ENCODE measurements around the gene BYSL.
"Not testable (repeated sequence)": the region's sequence is repeated elsewhere in the genome, so short reads cannot be mapped to it uniquely, and the experiment has no call there.

The BYSL gene

GRCh38 chr6:41942067-41942851, 21.0 kb downstream of the BYSL start:
- no peak for DNase-seq (ENCODE audit: low spot score)

- not testable (repeated sequence) for DNase-seq (ENCODE audit: low spot score)
Observed at GRCh38 chr6:41942882-41943281, 21.6 kb downstream of the BYSL start.

- no peak for DNase-seq (ENCODE audit: low spot score)
Observed at GRCh38 chr6:41943456-41943855, 22.2 kb downstream of the BYSL start.

DNA sequence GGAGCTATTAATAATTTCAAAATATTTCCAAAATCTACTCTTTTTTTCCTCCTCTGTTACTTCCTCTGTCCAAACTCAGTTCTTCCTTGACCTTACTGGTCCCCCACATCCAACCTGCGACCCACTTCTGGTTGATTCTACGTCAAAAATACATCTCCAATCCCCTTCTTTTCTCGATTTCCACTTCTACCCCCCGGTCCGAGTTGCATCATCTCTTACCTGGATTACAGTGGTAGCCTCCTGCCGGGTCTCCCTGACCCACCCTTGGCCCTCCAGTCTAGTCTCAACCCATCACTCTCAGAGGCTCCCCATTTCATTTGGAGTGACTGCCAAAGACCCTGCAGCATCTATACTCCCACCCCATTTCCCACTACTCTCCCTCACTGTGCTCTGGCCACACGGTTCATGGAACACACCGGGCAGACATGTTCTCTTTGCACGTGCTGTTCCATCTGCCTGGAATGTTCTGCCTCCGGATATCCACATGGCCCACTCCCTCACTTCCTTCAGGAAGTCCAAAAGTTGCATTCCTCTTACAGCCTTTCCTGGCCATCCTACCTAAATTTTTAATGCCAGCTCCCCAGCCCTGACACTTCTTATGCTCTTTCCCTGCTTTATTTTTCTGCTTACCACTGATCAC, 26.4 kb downstream of the BYSL start:
- DNase-seq (ENCODE audit: low spot score), result no peak

- DNase-seq (ENCODE audit: low spot score), result no peak
Observed at GRCh38 chr6:41954668-41955067, 33.4 kb downstream of the BYSL start.

DNA sequence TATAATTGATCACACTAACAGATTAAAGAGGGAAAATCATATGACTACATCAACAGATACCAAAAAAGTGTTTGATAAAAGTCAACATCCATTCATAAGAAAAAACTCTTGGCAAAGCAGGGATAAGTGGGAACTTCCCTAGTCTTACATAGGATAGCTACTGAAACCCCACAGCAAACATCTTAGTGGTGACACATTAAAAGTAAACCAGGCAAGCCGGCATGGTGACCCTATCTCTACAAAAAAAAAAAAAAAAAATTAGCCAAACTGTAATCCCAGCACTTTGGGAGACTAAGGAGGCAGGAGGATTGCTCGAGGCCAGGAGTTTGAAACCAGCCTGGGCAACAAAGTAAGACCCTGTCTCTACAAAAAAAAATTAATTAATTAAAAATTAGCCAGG, 34.1 kb downstream of the BYSL start:
- DNase-seq (ENCODE audit: low spot score), result no peak

DNA sequence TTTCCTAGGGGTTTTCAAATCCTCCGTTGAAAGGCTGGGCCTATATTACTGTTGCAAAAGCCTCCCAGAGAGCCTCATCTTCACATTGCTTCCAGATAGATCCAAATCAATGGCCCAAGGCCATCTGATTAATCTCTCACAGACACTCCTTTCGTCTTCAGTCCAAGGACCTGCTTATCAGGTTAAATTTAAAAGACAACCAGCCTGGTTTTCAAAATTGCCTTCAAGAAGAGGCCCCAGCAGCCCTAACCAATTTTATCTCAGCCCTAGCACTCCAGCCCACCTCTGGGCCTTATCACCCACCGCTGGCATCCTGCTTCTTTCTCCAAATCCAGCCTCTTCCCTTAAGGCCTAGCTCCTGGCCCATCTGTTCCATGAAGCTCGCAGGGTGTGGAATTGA, 35.8 kb downstream of the BYSL start:
- DNase-seq (ENCODE audit: low spot score), result no peak

DNA sequence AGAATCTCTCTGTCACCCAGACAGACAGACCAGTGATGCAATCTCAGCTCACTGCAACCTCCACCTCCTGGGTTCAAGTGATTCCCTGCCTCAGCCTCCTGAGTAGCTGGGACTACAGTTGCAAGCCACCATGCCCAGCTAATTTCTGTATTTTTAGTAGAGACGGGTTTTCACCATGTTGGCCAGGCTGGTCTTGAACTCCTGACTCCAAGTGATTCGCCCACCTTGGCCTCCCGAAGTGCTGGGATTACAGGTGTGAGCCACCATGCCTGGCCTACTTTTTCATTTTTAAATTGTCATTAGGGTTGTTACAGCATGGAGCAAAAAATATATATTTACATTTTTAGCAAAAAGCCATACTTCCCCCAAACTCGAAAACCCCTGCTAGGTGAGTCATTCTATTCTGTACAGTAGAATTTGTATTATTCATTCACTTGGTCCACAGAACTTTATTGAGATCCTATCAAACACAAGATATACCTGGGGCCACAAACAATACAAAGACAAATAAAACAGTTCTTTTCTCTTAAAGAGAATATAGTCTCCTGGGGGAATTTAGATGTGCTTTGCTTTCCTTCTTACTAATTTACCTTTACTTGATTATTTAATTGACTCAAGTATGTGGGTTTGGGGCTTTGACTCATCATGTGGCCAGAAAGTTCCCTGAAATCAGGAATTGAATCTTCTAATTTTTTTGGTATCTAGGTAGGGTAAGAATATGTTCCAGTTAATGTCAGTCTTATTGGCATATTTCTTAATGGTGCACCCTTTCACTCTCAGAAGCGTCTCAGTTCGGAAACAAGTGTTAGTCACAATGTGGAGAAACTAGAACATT, 36.9 kb downstream of the BYSL start:
- no peak for DNase-seq (ENCODE audit: low spot score)

GRCh38 chr6:41960028-41960427, 38.7 kb downstream of the BYSL start:
- DNase-seq (ENCODE audit: low spot score), result no peak

GRCh38 chr6:41963371-41963770, 42.1 kb downstream of the BYSL start:
- DNase-seq (ENCODE audit: low spot score), result no peak

DNA sequence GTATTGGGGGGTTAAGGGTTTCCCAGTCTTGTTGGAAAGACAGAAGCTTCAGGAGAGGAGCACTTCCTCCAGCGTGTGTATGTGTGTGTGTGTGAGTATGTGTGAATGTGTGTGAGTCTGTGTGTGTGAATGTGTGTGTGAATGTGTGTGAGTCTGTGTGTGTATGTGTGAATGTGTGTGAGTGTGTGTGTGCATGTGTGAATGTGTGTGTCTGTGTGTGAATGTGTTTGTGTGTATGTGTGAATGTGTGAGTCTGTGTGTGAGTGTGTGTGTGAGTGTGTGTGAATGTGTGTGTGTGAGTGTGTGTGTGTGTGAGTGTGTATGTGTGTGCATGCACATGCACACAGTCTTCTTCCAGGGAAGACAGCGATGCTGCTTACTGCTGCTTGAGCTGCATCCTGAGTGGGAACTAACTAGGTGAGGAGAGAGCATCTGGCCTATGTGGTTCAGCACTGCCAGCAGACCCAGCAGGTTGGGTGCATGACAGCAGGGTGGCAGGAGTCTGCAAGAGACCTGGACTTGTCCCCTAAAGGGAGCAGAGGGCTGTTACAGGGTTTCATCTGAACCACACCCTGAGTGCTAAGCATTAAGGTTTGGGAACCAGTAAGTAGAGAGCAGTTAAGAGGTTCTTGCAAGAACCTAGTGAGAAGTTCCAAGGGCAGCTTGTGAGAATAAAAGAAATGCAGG, 43.0 kb downstream of the BYSL start:
- DNase-seq (ENCODE audit: low spot score), result no peak

GRCh38 chr6:41965429-41966213, 44.3 kb downstream of the BYSL start:
- DNase-seq (ENCODE audit: low spot score), result no peak

DNA sequence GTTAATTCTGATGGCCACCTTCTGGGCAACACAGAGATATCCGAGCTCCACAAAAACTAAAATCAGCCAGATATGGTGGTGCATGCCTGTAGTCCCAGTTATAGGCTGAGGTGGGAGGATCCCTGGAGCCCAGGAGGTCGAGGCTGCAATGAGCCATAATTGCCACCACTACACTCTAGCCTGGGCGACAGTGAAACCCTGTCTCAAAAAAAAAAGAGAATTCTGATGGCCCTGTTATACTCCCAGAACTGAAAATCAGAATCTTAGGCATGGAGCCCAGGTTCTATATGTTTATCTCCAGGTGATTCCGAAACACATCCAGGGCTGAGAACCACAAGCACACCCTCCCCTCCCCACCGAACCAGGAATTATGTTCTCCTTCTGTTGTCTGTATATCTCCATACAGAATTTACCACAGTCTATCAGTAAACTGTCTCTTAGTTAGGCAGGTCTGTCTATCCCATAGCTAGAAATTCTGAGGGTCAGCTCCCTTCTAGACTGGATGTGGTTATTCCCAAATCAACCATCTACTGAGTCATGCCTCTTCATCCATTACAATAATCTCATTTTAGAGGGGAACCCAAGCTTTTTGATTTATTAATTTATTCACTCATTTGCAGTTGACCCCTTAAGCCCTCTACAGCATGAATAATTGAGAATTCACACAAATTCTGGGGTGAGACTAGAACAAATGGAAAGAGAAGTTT, 45.1 kb downstream of the BYSL start:
- DNase-seq (ENCODE audit: low spot score), result no peak

GRCh38 chr6:41966961-41967311, 45.6 kb downstream of the BYSL start:
- no peak for DNase-seq (ENCODE audit: low spot score)

DNA sequence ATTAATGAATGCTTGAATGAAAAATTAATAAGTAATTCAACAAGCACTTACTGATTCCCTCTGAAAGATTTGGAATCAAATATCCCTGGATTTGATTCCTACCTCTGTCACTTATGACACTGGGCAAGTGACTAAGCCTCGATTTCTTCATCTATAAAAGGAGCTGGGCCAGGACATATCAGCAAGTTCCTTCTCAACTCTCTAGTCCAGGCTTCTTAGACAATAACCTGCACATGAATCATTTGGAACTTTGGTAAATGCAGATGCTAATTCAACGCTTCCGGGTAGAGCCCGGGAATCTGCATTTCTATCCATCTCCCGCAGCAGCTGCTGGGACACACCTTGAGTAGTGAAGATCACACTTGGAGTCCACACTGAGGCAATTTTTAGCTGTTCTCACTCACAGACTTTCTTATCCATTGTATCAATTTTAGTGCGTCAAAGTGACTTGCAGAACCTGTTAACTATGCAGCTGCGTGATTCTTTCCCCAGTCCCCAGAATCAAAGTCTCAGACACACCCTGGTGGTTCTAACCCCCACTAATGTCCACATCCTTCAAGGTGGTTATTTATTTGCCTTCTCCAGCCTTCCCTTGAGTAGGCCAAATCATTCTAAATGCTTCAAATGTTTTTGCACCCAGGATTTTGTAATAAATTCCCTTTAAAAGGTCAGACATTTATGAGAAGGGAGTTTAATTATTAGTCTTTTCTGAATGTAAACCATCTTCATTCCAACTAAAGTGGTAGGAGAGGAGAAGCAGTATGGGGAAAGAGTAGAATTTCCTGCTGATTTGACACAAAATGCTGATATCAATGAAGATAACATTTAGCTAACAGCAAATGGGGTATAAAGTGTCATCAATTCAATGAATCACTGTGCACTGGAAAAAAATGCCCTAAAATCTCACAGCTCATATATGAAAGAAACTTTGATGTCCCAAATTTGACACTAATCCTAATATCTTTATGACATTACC, 46.3 kb downstream of the BYSL start:
- DNase-seq (ENCODE audit: low spot score), result no peak

- DNase-seq (ENCODE audit: low spot score), result peak; percentile 39
Observed at GRCh38 chr6:41970436-41970846, 49.1 kb downstream of the BYSL start.

DNA sequence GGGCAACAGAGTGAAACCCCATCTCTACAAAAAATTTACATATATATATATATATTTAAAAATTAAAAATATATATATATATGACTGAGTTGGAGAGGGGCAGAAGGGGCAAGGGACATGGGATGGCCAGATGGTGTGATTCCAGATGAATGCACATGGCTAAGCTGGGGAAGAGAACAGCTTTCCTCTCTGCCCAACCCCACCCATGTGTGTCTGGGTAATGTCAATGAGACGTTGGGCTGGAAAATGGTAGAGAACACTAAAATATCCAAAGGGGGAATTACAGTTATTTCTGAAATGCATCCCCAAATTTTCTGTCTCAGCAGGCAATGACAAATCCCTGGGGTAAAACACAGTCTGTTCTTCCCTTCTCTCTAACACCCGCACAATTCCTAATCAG, 51.5 kb downstream of the BYSL start:
- DNase-seq (ENCODE audit: low spot score), result no peak

DNA sequence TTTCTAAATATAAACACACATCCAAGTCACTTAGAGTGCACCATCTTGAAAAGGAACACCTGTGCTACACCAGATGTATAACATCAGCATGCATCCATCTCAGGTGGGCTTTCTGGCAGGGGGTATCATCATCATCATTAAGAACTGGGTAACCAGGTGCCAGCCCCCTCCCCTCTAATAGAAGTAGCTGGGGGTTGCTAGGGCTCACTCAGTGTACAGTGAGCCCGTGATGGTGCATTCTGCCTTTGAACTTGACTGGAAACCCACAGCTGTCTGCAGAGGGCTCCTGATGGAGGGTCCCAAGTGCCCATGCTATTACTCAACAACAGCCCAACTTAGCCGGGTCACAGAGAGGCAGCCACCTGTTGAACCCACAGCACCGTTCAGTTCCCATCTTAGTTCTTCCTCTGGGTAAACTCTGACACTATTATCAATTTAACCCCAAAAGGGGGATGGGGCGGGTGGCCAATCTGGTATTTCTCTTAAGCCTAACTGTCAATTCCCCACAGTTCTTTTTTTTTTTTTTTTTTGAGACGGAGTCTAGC, 53.1 kb downstream of the BYSL start:
- DNase-seq (ENCODE audit: low spot score), result no peak

GRCh38 chr6:41975276-41975675, 54.0 kb downstream of the BYSL start:
- no peak for DNase-seq (ENCODE audit: low spot score)
